Hepatocyte (in vitro differentiated cells): Measurements from ENCODE around the gene KDM3B. TPM values are rescaled to one million over a fixed set of nuclear protein-coding genes. Genes with fewer than 3 reads are reported as not detected.

Experiments
- DNase-seq: peaks from one replicate; pipeline ENCODE4 v3.0.0-alpha.2; 2016; ENCODE audit warnings: low spot score
- H2AFZ ChIP-seq: fragments of 200-600 bp; sonication (generic); 2 replicates; pipeline ENCODE4 v1.6.0; 2016; ENCODE audit warnings: antibody characterized with exemption, mild to moderate bottlenecking
- H3K27ac ChIP-seq: fragments of 200-600 bp; sonication (generic); 2 replicates; pipeline ENCODE4 v1.5.1; 2016; ENCODE audit warnings: mild to moderate bottlenecking
- H3K27me3 ChIP-seq: fragments of 200-600 bp; sonication (generic); 2 replicates; pipeline ENCODE4 v1.6.1; 2016
- H3K36me3 ChIP-seq: fragments of 200-600 bp; sonication (generic); replicated peaks from 2 replicates; pipeline ENCODE4 v1.5.1; 2016; ENCODE audit warnings: low read depth; ENCODE audit not compliant: insufficient read depth
- H3K4me1 ChIP-seq: fragments of 200-600 bp; sonication (generic); 2 replicates; pipeline ENCODE4 v1.5.1; 2016; ENCODE audit warnings: mild to moderate bottlenecking, moderate library complexity; ENCODE audit not compliant: insufficient read depth
- H3K4me2 ChIP-seq: fragments of 200-600 bp; sonication (generic); 2 replicates; pipeline ENCODE4 v1.6.0; 2016
- H3K4me3 ChIP-seq: fragments of 200-600 bp; sonication (generic); 2 replicates; pipeline ENCODE4 v1.5.1; 2016; ENCODE audit warnings: mild to moderate bottlenecking
- H3K79me2 ChIP-seq: fragments of 200-600 bp; sonication (generic); 2 replicates; pipeline ENCODE4 v1.6.0; 2017; ENCODE audit warnings: mild to moderate bottlenecking
- H3K9me2 ChIP-seq: fragments of 200-600 bp; sonication (generic); replicated peaks from 2 replicates; pipeline ENCODE4 v1.6.0; 2017; ENCODE audit warnings: mild to moderate bottlenecking; ENCODE audit not compliant: insufficient read depth
- H3K9me3 ChIP-seq: fragments of 200-600 bp; sonication (generic); 2 replicates; pipeline ENCODE4 v1.5.1; 2016; ENCODE audit warnings: low read depth, mild to moderate bottlenecking
- H4K20me1 ChIP-seq: fragments of 200-600 bp; sonication (generic); 2 replicates; pipeline ENCODE4 v1.6.0; 2016; ENCODE audit warnings: mild to moderate bottlenecking; ENCODE audit not compliant: insufficient read depth, poor library complexity, severe bottlenecking
- EZH2 ChIP-seq: fragments of 200-600 bp; sonication (generic); IDR thresholded peaks from 2 replicates; pipeline ENCODE4 v1.6.1; 2016; ENCODE audit warnings: antibody characterized with exemption, mild to moderate bottlenecking, borderline replicate concordance
- EZH2phosphoT487 ChIP-seq: fragments of 200-600 bp; sonication (generic); IDR thresholded peaks from one replicate; pipeline ENCODE4 v1.6.1; 2018; ENCODE audit warnings: antibody characterized with exemption, mild to moderate bottlenecking, low read depth, moderate library complexity; ENCODE audit not compliant: unreplicated experiment, severe bottlenecking
- WGBS: methylation state at CpG from one replicate; pipeline ENCODE4 v1.1.6; 2016; ENCODE audit warnings: low lambda C conversion rate; ENCODE audit errors: missing lambda C conversion rate; 5-methylcytosine and 5-hydroxymethylcytosine counted together
- polyA plus RNA-seq: library from polyadenylated mRNA; unstranded; fragments of >200 nt; fragmentation: Nextera tagmentation; extraction: Ambion mirVana; gene quantifications from 2 replicates; pipeline ENCODE4 v1.2.1, GENCODE V29; 2016
- total RNA-seq: library from RNA; depleted of rRNA; stranded (reverse); fragments of >200 nt; gene quantifications from 2 replicates; pipeline ENCODE4 v1.2.3, GENCODE V29; 2014
- TF ChIP-seq, protein P1 (sequence below): fragments of 200-600 bp; sonication (generic); IDR thresholded peaks from 2 replicates; pipeline ENCODE4 v1.5.1; 2016; ENCODE audit warnings: antibody characterized with exemption, mild to moderate bottlenecking; ENCODE audit not compliant: poor library complexity

The KDM3B gene
- total and polyA plus RNA-seq, 2 experiments from 2014 or later, result 22.1 to 67.8 TPM

- Histone ChIP-seq H3K4me3 (no peak overlapping the region), H3K79me2 (no peaks in the 10 kb centered on the region), H3K9me3 (no peaks in the 10 kb centered on the region), H3K27ac (no peak overlapping the region), H3K4me2 (no peak overlapping the region), H3K27me3 (no peaks in the 10 kb centered on the region), H2AFZ (no peak overlapping the region), H4K20me1 (peaks cover 25% of the 10 kb centered on the region), H3K9me2 (no peaks in the 10 kb centered on the region), H3K4me1 (no peaks in the 10 kb centered on the region), H3K36me3 (no peaks in the 10 kb centered on the region)
- DNase-seq, result peak; percentile 80
- no peak for TF ChIP-seq EZH2
- TF ChIP-seq, protein P1, sequence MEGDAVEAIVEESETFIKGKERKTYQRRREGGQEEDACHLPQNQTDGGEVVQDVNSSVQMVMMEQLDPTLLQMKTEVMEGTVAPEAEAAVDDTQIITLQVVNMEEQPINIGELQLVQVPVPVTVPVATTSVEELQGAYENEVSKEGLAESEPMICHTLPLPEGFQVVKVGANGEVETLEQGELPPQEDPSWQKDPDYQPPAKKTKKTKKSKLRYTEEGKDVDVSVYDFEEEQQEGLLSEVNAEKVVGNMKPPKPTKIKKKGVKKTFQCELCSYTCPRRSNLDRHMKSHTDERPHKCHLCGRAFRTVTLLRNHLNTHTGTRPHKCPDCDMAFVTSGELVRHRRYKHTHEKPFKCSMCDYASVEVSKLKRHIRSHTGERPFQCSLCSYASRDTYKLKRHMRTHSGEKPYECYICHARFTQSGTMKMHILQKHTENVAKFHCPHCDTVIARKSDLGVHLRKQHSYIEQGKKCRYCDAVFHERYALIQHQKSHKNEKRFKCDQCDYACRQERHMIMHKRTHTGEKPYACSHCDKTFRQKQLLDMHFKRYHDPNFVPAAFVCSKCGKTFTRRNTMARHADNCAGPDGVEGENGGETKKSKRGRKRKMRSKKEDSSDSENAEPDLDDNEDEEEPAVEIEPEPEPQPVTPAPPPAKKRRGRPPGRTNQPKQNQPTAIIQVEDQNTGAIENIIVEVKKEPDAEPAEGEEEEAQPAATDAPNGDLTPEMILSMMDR, result no peak
- no peak for TF ChIP-seq EZH2phosphoT487
- 92% methylated on average over 8 of the region's 8 CpGs for WGBS
Measured at GRCh38 chr5:138468966-138469539, 116.6 kb downstream of the KDM3B start.

DNA sequence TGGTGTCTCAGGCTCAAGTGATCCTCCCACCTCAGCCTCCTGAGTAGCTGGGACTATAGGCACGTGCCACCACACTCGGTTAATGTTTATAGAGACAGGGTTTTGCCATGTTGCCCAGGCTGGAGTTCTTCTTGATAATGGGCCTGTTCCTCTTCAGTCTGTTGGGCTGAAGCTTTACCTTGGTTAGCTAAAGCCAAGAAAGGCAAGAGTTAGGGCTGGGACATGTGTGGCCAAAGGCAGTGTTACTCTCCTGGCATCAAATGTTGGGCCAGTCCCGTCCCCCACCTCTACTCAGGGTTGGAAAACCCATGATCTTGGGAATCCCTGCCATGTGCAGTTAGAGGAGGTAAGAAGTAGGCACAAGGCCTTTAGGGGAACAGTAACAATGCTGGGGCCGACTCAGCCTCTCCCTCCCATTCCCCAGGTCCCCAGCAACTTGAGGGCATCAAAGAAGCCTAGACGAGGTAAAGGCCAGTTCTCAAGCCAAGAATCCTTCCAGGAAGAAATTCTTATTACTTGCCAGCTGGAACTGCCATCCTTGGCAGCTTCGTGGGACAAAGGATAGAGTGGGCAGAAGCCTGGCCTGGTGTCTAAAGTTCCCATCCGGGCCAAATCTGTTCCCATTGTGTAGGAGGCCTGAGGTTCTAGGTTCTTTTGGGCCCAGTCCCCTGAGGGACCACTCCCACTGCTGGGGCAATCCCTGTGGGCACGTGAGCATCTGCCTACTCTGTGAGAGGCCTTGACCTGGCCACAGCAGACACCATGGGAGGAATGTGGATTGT, 117.2 kb downstream of the KDM3B start:
- Histone ChIP-seq H4K20me1 (peaks cover 25% of the 10 kb centered on the region), H3K4me2 (no peak overlapping the region)
- peak; percentile 81 for DNase-seq

DNA sequence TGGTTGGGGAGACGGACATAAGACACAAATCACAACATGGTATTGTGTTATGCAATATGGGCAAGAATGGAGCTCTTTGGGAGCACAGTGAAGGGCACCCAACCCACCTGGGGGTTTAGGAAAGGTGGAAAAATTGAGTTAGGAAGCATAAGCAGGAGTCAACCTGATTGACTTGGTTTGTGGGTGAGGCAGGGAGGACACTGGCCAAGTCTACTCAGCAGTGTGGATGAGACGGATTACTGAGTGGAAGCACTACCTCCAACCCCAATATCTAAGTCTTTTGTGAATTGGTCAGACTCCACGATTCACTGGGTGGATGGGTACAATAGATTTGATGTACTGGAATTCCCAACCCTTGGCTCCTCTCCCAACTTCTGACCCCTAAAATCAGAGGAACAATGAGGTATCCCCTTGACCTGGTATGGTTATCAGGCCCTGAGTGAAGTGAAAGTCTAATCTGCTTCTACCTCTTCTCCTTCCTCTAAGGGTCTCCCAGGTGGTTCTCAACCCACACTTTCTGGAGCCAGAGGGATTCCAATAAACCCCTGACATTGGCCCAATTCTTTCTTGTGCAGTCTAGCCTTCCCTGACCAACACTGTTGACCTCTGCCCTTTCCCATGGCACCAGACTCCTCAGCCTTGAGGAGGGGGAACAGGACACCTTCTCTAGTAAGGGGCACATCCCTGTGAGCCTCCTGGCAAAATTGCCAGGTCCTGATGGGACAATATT, 118.0 kb downstream of the KDM3B start:
- Histone ChIP-seq H4K20me1 (peaks cover 25% of the 10 kb centered on the region), H3K9me2 (no peaks in the 10 kb centered on the region), H3K36me3 (no peaks in the 10 kb centered on the region), H3K79me2 (no peaks in the 10 kb centered on the region), H3K4me2 (no peak overlapping the region), H3K27me3 (no peaks in the 10 kb centered on the region), H3K4me1 (no peaks in the 10 kb centered on the region), H3K27ac (no peak overlapping the region), H3K9me3 (no peaks in the 10 kb centered on the region), H3K4me3 (no peak overlapping the region), H2AFZ (no peak overlapping the region)
- TF ChIP-seq EZH2, result no peak
- no peak for TF ChIP-seq EZH2phosphoT487
- TF ChIP-seq, protein P1, result no peak
- DNase-seq, result peak; percentile 78
- 89% methylated on average over 3 of the region's 3 CpGs for WGBS

More for the DNA sequence above, 117.2 kb downstream of the KDM3B start:
- no peaks in the 10 kb centered on the region for H3K9me2 ChIP-seq
- H2AFZ ChIP-seq, result no peak overlapping the region
- TF ChIP-seq, protein P1, result no peak
- TF ChIP-seq EZH2phosphoT487, result peak; percentile 2
- no peak for TF ChIP-seq EZH2
- no peaks in the 10 kb centered on the region for H3K4me1 ChIP-seq
- no peaks in the 10 kb centered on the region for H3K9me3 ChIP-seq
- 85% methylated on average over 8 of the region's 8 CpGs for WGBS
- no peak overlapping the region for H3K4me3 ChIP-seq
- no peak overlapping the region for H3K27ac ChIP-seq
- no peaks in the 10 kb centered on the region for H3K79me2 ChIP-seq
- H3K36me3 ChIP-seq, result no peaks in the 10 kb centered on the region
- H3K27me3 ChIP-seq, result no peaks in the 10 kb centered on the region
